ENCODE results near the gene DGKI. TPM values are rescaled to one million over a fixed set of nuclear protein-coding genes. Genes with fewer than 3 reads are reported as not detected.

Gene DGKI
- total RNA-seq, 4 donors from 2014 or later = 0.98 to 7.3 (median 2.7) TPM

DNA sequence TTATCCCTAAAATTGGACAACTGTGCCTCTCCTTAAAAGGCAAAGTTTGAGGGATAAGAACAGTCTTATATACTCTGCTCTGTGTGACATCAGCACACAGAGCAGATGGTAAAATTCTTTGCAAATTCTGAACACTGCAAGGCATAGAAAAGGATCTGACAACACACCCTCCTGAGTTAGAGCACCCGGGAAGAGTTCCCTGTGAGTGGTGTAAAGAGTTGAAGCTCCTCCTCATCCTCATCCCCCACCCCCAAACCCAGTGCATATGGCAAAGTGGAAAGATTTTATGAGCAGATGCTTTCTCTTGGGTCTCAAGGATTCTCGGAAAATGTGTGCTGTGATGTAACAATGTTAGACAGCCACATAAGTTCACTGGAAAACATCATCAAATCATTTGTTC is 40.0 kb upstream of the DGKI start:
- TF ChIP-seq CTCF (IDR thresholded peaks at IDR 0.05; ENCODE audit: low read depth) = no peak

DNA sequence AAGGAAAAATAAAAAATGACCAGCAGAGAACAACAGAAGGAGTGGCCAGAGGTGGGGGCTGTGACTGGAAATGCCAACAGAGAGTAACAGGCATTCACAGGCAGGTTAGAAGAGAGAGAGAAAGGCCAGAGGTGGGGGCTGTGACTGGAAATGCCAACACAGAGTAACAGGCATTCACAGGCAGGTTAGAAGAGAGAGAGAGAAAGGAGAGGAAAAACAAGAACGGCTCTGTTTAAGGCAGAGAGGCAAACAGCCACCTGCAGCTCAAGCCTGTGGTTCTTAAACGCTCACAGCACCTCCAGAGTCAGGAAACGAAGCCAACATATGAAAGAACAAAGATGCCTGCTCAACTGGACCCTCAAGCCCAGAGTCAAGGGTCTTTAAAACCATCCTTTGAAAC is 39.5 kb upstream of the DGKI start:
- TF ChIP-seq CTCF (IDR thresholded peaks at IDR 0.05; ENCODE audit: low read depth) = no peak

DNA sequence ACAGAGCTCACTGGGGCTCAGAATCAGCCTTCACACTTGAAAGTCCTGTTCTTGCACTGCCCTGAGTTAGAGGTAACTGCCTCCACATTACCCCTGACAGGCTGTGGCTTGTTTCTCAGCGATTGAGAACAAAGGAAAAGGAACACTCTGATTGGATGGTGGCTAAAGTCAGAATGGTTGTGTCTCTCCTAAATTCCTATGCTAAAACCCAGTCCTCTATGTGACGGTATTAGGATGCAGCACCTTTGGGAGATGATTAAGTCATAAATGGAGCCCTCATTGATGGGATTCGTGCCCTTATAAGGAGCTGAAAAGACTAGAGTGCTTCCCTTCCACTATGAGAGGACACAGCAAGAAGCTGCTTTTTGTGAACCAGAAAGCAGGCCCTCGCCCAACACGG is 38.9 kb upstream of the DGKI start:
- no peak for TF ChIP-seq CTCF (IDR thresholded peaks at IDR 0.05; ENCODE audit: low read depth)

GRCh38 chr7:137882806-137883205 is 36.0 kb upstream of the DGKI start:
- TF ChIP-seq CTCF (IDR thresholded peaks at IDR 0.05; ENCODE audit: low read depth) = no peak

DNA sequence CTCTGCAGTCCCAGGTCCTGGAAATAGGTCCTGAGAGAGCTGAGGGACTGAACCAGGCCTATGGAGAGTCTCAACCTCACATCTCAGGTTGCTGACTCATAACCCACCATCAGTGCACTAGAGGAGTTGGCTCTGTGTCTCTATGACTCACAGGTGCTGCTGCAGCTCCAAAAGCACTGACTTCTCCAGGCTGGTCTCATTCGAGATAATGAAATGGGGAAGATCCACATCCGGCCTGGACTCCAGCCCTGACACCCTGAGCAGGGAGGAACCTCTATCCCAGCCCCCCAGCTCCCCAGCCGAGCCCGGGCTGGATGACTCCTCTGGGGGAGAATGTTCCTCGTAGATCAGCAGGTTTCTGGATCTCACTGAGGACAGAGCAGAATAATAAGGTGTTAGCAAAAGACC is 35.5 kb upstream of the DGKI start:
- no peak for TF ChIP-seq CTCF (IDR thresholded peaks at IDR 0.05; ENCODE audit: low read depth)

DNA sequence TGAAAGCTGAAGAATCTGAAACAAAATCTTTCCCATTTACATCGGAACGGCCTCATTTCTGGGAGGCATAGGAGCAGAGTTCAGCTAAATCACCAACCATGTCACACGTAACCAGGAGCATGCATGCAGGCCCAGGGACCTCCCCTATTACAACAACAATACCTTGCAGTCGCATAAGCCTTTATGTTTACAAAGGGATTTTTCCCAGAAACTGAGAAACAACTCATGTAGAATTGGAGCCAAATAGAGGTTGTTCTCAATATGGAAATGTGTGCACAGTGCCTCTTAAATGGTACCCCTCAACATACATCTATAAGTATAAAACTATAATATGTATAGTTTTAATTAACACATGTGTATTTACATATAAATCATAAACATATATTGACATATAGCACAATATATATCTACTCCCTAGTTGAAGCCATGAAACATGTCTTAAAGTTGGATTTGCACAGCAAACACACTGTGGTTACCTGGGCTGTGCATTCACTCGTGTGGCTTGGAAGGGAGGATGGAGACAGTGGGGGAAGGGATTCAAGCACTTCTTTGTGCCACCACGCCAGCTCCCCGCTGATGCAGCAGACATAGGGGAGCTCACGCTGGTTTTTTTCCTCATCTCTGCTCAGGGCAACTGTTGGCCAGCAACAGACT is 35.0 kb upstream of the DGKI start:
- no peak for TF ChIP-seq CTCF (IDR thresholded peaks at IDR 0.05; ENCODE audit: low read depth)

DNA sequence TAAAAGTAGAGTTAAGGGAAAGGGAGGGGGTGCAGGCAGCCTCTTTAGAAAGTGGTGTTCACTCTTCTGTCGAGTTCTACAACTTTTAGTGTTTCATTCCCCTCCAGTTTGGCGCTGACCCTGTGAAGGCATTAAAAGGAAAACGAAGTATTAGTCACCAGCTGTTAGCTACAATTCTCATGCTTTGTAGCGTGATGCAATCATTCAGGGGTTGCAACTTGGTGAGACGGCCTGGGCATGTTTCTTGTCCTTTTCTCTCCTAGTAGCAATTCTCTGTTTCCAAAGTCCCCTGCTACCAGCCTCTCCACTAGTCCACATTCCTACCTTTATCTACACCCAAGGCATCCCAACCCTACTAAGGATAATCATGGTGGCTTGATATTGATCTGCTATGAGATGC is 33.7 kb upstream of the DGKI start:
- no peak for TF ChIP-seq CTCF (IDR thresholded peaks at IDR 0.05; ENCODE audit: low read depth)

All from subcutaneous adipose tissue (tissue), 4 donors.